Loucy (cell line): Measurements from ENCODE around the gene L3MBTL2.

Experiments used
- H2AFZ ChIP-seq: fragments of 200-600 bp; sonication (generic); 2 replicates; pipeline ENCODE4 v1.6.0; 2016; ENCODE audit warnings: antibody characterized with exemption, mild to moderate bottlenecking, low read length, moderate library complexity
- H3F3A ChIP-seq: fragments of 200-600 bp; 2 replicates; pipeline ENCODE4 v1.6.0; 2016; ENCODE audit warnings: antibody characterized with exemption, low read depth, mild to moderate bottlenecking
- H3K27me3 ChIP-seq: fragments of 200-600 bp; sonication (generic); 2 replicates; pipeline ENCODE4 v1.6.1; 2014; ENCODE audit warnings: low read length, mild to moderate bottlenecking; ENCODE audit not compliant: insufficient read depth, poor library complexity, severe bottlenecking
- H3K36me3 ChIP-seq: fragments of 200-600 bp; sonication (generic); 2 replicates; pipeline ENCODE4 v1.6.1; 2016; ENCODE audit warnings: low read length; ENCODE audit not compliant: insufficient read depth
- H3K4me1 ChIP-seq: fragments of 200-600 bp; sonication (generic); 2 replicates; pipeline ENCODE4 v1.5.1; 2014; ENCODE audit warnings: low read length, mild to moderate bottlenecking; ENCODE audit not compliant: insufficient read depth, poor library complexity, severe bottlenecking
- H3K4me2 ChIP-seq: fragments of 200-600 bp; sonication (generic); 2 replicates; pipeline ENCODE4 v1.6.0; 2014; ENCODE audit warnings: antibody characterized with exemption, low read length, low read depth, mild to moderate bottlenecking; ENCODE audit not compliant: poor library complexity, severe bottlenecking
- H3K4me3 ChIP-seq: fragments of 200-600 bp; sonication (generic); 2 replicates; pipeline ENCODE4 v1.5.1; 2014; ENCODE audit warnings: low read length, mild to moderate bottlenecking, mixed read lengths; ENCODE audit not compliant: poor library complexity, severe bottlenecking
- H3K79me2 ChIP-seq: fragments of 200-600 bp; sonication (generic); 2 replicates; pipeline ENCODE4 v1.6.1; 2014; ENCODE audit warnings: low read length; ENCODE audit not compliant: insufficient read depth
- H3K9ac ChIP-seq: fragments of 200-600 bp; sonication (generic); 2 replicates; pipeline ENCODE4 v1.6.0; 2014; ENCODE audit warnings: mild to moderate bottlenecking, low read depth, low read length, moderate library complexity; ENCODE audit not compliant: poor library complexity, severe bottlenecking
- H3K9me2 ChIP-seq: fragments of 200-600 bp; sonication (generic); replicated peaks from 2 replicates; pipeline ENCODE4 v1.6.1; 2016; ENCODE audit warnings: low read depth, low read length, mixed read lengths
- H3K9me3 ChIP-seq: fragments of 200-600 bp; sonication (generic); 2 replicates; pipeline ENCODE4 v1.6.1; 2014; ENCODE audit warnings: mild to moderate bottlenecking, antibody characterized with exemption, low read length, low read depth; ENCODE audit not compliant: insufficient read depth
- H4K20me1 ChIP-seq: fragments of 200-600 bp; sonication (generic); 2 replicates; pipeline ENCODE4 v1.6.0; 2014; ENCODE audit warnings: antibody characterized with exemption, low read length, mild to moderate bottlenecking; ENCODE audit not compliant: insufficient read depth, poor library complexity, severe bottlenecking
- CTCF ChIP-seq: fragments of 200-600 bp; sonication (generic); conservative IDR thresholded peaks from 2 replicates; pipeline ENCODE4 v1.5.1; 2014; ENCODE audit warnings: mild to moderate bottlenecking, antibody characterized with exemption, low read length
- EZH2phosphoT487 ChIP-seq: fragments of 200-600 bp; IDR thresholded peaks from 2 replicates; pipeline ENCODE4 v1.6.1; 2018; ENCODE audit warnings: antibody characterized with exemption, mild to moderate bottlenecking, moderate library complexity, borderline replicate concordance

Gene L3MBTL2

DNA sequence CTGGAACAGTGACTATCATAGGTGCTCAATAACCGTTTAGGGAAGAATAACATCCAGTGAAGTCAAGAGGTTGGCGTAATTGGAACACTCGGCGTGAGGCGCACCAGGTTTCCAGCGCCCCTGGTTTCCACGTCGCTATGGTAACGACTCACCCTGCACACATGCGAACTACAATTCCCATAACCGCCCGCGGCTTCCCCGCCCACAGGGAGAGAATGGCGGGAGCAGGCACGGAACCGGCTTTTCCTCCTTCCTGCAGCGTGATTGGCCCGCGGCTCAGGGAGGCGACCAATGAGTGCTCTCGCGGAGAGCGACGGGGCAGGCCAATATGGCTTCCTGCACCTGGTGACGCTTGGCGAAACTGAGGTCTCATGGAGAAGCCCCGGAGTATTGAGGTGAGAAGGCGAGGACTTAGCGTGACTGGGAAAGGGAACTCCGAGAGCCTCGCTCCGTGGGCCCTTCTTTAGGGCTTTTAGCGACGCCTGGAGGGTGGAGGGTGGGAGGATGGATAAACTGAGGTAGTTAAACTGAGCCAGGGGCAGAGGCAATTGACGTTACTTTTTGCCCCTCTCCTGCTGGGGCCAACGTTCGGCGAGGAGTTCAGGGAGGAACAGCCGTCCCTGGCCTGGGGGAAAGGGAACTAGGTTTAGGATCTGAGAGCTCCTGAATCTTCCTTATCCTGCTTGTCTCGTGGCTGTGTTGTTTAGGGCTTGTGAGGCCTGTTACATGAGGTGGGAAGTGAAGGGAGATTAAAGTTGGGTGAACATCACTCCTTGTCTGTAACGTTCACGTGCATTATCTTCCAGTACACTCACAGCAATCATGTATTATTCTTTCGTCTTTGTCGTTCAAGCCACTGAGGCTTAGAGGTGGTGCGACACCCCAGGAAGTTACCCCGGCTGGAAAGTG, at the start of gene L3MBTL2:
TSS of gene L3MBTL2 (plus strand) at position 321 of the 909 bp plus-strand sequence. CDS start at position 372, 51 bp downstream.
- Histone ChIP-seq H3K9ac (peak within 1 kb of the TSS; percentile 80), H3K27me3 (no peaks in the 10 kb centered on the region), H2AFZ (peak within 1 kb of the TSS; percentile 74), H3K4me3 (peak within 1 kb of the TSS; percentile 77), H3F3A (no peaks in the 10 kb centered on the region), H3K79me2 (peaks cover 15% of the 10 kb centered on the region), H3K36me3 (no peaks in the 10 kb centered on the region), H4K20me1 (no peaks in the 10 kb centered on the region), H3K4me2 (peak within 1 kb of the TSS; percentile 91), H3K9me3 (no peaks in the 10 kb centered on the region), H3K4me1 (peaks cover 7% of the 10 kb centered on the region), H3K9me2 (no peaks in the 10 kb centered on the region)
- TF ChIP-seq EZH2phosphoT487 (no peak), CTCF (no peak)

DNA sequence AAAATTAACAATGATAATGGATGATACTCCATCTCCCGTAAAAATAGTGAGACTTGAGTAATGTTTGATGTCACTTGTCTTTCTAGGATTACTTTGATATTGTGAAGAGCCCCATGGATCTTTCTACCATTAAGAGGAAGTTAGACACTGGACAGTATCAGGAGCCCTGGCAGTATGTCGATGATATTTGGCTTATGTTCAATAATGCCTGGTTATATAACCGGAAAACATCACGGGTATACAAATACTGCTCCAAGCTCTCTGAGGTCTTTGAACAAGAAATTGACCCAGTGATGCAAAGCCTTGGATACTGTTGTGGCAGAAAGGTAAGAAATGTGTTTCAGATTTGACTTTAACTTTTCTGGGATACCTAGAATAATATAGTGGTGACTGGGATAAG, 48.0 kb upstream of the L3MBTL2 start:
- H3K4me2 ChIP-seq = no peak overlapping the region

GRCh38 chr22:41169157-41169556, 36.0 kb upstream of the L3MBTL2 start:
- H3K4me3 ChIP-seq = no peak overlapping the region
- no peaks in the 10 kb centered on the region for H3F3A ChIP-seq
- no peaks in the 10 kb centered on the region for H3K9me3 ChIP-seq
- peaks cover 88% of the 10 kb centered on the region for H3K36me3 ChIP-seq
- TF ChIP-seq EZH2phosphoT487 = no peak
- TF ChIP-seq CTCF = no peak
- H3K9ac ChIP-seq = no peak overlapping the region
- H3K4me2 ChIP-seq = no peak overlapping the region
- H3K9me2 ChIP-seq = no peaks in the 10 kb centered on the region
- H3K27me3 ChIP-seq = no peaks in the 10 kb centered on the region
- no peaks in the 10 kb centered on the region for H3K4me1 ChIP-seq
- H2AFZ ChIP-seq = no peak overlapping the region
- no peaks in the 10 kb centered on the region for H4K20me1 ChIP-seq
- no peaks in the 10 kb centered on the region for H3K79me2 ChIP-seq

More for the DNA sequence above, 48.0 kb upstream of the L3MBTL2 start:
- H2AFZ ChIP-seq = no peak overlapping the region
- no peaks in the 10 kb centered on the region for H3F3A ChIP-seq
- no peak overlapping the region for H3K9ac ChIP-seq
- no peaks in the 10 kb centered on the region for H3K4me1 ChIP-seq
- H3K27me3 ChIP-seq = no peaks in the 10 kb centered on the region
- TF ChIP-seq CTCF (no peak), EZH2phosphoT487 (no peak)
- H3K36me3 ChIP-seq = peaks cover 99% of the 10 kb centered on the region
- H3K4me3 ChIP-seq = no peak overlapping the region
- H3K9me3 ChIP-seq = no peaks in the 10 kb centered on the region
- H3K9me2 ChIP-seq = no peaks in the 10 kb centered on the region
- peaks cover 5% of the 10 kb centered on the region for H4K20me1 ChIP-seq
- H3K79me2 ChIP-seq = no peaks in the 10 kb centered on the region
